NCI-H146 (cell line): ENCODE data around the gene EWSR1.
A peak's percentile ranks its signal among the peaks of the same experiment; 100 is the strongest.

Source experiments
- DNase-seq: peaks from one replicate; lab custom pipeline; 2025; lab: John Stamatoyannopoulos, UW

Gene EWSR1

GRCh38 chr22:29251265-29251664 is 16.8 kb upstream of the EWSR1 start:
- no peak for DNase-seq

GRCh38 chr22:29251981-29252911 is 15.8 kb upstream of the EWSR1 start:
- no peak for DNase-seq

DNA sequence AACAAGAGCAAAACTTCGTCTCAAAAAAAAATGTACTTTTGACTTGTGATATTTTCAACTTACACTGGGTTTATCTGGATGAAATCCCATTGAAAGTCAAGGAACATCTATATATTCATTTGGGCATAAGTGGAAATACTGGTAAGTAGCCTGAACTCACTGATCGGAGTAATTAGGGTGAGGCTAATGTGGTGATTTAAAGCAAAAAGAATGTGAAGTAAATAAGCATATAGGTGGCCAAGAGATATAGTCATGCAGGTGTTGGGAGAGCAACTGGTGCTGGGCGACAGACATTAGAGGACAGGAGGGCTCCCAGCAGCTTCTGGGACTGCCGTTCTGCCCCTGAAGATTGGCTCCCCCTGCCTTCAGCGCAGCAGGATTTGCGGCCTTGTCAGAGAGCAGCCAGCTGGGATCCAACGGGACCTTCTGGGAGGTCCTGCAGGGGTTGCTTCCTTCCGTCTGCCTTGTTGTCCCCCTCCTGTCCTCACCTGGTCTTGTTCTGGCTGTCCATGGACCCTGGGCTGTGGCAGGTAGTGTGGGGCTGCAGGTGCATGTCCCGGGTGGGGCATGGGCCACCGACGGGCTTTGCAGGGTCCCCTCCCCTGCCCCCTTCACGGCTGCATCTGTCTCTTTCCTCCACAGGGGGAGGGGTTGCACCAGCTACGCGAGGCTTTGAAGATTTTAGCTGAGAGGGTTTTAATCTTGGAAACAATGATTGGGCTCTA is 14.3 kb upstream of the EWSR1 start:
- no peak for DNase-seq

DNA sequence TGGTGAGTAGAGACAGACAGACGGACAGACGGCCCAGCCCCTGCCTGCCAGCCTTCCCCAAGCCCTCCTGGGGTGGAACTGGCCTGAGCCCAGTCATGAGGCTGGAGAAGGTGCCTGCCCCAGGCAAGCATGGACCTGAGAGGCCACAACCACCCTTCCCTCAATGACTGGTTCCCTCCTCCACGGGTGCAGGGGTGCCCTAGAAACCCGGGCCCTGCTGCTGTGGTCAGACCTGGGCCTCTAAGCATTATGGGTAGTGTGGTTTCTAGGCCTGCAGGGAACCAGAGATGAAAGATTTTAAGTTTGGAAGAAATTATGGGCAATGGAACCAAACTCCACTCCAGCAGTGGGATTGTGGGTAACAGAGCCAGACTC is 13.8 kb upstream of the EWSR1 start:
- DNase-seq: no peak

DNA sequence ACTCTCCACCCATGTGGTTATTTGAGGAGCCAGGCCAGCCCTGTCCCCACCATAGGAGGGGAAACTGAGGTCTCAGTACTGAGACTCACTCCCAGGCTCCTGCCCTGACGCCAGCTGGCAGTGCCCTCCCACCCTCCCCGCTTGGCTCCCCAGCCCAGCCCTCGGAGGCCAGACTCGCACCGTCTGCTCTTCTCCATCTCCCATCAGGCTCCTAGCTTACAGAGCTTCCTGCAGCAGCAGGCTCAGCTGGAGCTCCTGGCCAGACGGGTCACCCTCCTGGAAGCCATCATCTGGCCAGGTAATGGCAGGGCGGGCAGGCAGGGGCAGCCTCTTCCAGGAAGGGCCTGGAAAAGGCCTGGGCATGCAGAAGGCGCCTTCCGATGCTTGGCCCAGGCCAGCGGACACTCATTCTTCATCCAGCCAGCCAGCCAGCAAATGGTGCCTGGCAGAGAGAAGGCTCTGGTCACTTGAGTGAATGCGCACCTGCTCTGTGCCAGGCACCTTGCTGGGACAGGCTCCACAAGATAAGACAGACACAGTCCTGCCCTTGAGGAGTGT is 12.9 kb upstream of the EWSR1 start:
- DNase-seq: no peak

DNA sequence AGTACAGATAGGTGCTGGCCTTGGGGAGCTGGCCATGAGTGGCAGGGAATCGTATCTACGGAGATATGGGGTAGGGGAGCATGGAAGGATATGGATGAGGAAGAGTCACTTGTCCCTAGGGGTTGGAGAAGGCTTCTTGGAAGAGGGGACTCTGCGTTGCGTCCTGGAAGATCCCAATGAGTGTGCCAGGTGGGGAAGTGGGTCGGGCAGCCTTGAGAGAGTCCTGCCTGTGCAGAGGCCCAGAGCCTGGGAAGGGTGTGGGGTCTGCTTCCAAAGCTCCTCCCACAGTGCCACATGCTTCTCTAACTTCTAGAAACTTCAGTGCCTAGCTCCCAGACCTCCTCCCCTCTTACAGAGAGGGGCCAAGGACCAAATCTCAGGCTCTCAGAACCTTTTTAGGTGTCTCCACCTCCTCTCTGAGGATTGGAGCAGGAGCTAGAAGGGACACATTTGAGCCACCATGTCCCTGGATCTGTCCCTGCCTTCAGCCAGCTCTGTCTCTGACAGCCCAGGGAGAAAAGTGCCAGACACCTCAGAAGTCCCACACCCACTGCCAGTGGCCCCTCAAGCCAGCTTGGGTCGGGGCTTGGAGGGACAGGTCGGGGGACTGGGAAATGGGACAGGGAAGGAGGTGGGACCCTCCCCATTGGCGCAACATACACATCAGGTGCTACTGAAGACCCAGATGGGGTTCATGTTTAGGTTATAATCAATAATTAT is 11.3 kb upstream of the EWSR1 start:
- no peak for DNase-seq

DNA sequence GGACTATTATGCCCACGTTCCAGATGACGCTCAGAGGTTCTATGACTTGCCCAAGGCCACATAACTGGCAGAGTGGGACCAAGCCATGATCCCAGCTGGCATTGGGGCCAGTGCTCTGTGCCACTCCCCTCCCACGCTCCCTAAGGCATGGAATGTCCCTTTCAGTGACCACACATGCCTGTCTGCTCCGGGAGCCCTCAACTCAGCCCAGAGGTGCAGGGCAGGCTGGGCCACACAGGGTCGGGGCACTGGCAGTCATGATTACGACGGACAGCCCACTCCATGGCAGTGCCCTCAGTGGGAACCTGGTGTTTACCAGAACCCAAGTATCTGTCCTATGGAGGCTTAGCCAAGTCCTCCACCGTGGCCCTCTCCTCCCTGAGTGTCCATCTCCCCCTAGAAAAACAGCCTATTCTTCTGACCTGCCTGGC is 10.3 kb upstream of the EWSR1 start:
- no peak for DNase-seq

- no peak for DNase-seq
Observed at GRCh38 chr22:29258407-29259252, 9.4 kb upstream of the EWSR1 start.

DNA sequence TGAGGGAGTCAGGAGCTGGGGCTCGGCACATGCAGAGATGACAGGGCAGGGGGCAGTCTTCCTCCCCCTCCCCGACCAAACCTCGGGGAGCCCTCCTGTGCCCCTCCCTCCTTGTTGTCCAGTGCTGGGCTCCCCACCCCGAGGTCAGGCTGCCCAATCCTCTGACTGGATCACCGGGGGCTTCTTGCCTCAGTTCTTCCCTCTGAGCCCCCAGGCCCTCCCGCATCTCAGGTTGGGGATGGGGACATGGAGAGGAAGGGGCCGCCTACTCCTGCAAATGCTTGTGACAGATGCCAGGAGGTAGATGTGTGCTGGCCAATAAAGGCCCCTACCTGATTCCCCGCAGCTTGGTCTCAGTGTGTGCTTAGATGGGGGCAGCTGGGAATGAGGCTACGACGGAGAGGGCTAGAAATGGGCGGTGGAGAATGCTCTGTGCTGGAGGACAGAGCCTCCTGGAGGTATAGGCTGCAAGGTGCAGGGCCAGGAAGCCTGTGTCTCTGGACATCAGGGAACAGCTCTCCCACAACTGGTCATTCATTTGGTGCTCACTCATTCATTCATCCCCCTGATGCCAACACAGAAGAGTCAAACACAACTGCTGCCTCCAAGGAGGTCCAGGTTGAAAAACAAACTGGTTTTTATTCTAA is 8.7 kb upstream of the EWSR1 start:
- no peak for DNase-seq

DNA sequence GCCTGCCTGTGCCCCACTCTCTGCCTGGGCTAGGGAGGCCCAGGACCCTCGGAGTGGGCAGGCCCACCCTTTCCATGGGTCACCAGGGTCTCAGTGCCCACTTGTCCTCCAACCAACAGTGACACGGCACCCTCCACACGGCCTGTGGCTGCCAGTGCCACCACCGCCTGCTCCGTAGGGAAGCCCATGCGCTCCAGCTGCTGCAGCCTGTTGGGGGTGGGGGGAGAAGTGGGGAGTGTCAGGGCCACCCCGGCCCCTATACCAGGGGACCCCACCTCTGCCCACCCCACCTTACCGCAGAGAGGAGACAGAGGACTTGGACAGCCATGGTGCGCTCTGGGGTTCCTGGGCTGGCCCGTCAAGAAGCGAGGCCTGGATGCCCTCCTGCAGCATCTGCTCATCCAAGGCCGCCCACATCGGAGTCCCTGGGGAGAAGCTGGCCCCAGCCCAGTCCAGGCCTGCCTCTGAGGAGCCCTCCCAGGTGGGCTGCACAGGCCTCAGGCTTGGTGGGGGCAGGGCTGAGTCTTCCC is 8.0 kb upstream of the EWSR1 start:
- no peak for DNase-seq

GRCh38 chr22:29260601-29261315 is 7.3 kb upstream of the EWSR1 start:
- no peak for DNase-seq

DNA sequence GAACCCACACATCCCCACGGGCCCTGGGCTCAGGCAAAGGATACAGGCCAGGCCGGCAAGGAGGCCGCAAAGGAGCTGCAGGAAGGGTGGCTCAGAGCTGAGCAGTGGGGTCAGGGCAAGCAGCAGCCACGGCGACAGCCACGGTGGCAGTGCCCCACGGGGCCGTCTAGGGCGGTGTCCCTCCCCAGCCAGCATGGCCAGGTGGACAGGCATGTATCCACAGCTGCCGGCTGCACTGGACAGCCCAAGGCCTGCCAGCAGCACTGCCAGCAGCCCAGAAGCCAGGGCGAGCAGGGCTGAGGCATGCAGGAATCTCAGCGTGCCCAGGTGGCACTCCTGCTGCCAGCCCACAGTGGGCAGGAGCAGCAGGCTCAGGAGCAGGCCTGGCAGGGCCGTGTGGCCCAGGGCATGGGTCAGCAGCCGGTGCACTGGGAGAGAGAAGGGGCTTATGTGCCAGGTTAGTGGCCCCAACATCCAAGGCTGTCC is 4.2 kb upstream of the EWSR1 start:
- DNase-seq: no peak

DNA sequence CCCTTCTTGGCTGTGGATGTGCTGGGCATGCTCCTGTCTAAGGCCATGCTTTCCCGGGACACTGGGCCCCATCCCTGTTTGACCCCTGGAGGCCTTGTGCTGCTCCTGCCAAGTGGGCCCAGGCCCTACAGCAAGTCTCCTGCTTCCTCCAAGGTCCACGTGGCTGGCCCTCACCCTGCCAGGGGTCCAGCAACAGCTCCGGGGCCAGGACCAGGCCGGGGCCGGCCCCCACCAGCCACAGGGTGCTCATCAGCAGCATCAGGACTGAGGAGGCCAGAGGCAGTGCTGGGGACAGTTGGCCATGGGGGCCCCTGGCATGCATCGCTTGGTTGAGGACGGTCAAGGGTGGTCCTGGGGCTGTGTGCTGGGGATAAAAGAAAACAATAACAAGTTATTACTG is 2.8 kb upstream of the EWSR1 start:
- no peak for DNase-seq

DNA sequence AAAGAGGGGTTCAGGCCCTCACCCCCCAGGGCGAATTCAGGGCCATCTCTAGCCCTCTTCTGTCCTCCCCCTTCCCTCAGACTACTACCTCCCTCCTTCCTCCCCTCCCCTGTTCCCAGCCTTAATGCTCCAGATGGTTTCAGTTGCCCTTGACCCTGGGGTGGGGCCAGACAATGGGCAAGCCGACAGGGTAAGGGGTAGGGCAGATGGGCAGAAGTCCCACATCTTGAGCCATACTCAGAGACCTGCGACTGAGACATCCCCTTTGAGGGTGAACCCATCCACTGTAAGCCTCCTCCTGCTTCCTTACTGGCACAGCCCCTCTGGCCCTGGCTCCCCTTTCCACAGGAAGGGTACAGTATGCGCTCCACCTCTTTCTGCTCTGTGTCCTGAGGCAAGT is 2.1 kb upstream of the EWSR1 start:
- DNase-seq: no peak

GRCh38 chr22:29266564-29267461 is 1.3 kb upstream of the EWSR1 start:
- no peak for DNase-seq

- DNase-seq: no peak
Observed at GRCh38 chr22:29267462-29267857, 608 bp upstream of the EWSR1 start.

- DNase-seq: peak; percentile 70
Observed at GRCh38 chr22:29268511-29269229, 602 bp downstream of the EWSR1 start.

DNA sequence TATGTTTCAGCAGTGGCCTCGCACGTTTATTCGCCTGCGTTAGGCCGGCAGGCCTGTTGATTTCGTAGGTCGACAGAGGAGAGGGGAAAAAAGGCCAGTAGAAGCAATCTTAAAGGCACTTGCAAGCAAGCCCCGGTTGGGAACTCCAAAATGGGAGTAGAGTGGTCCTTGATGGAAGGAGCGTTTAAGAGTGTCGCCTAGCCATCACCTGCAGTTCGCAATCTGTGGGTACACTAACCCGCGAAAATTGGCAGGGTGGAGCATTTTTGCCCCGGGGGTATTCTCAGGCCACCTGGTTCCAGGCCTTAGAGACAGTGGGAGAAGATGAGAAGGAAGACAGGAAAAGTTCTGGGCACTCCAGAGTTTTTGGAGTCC is 1.1 kb downstream of the EWSR1 start:
- DNase-seq: peak; percentile 33
